Lower leg skin (tissue), 3 donors: ENCODE measurements around the gene BTBD16.

Experiments used
- POLR2A ChIP-seq, 2 donors: fragments of 450-650 bp; IDR thresholded peaks; one replicate each; pipeline ENCODE4 v1.6.1; 2016 to 2017; ENCODE audit warnings: antibody characterized with exemption in 2 of 2, mild to moderate bottlenecking in 1 of 2, moderate library complexity in 1 of 2
- TF ChIP-seq, protein P1 (sequence below), 3 donors: fragments of 450-650 bp; IDR thresholded peaks; one replicate each; pipeline ENCODE4 v1.5.1; 2016; ENCODE audit warnings: antibody characterized with exemption in 3 of 3, mild to moderate bottlenecking in 3 of 3, moderate library complexity in 2 of 3

DNA sequence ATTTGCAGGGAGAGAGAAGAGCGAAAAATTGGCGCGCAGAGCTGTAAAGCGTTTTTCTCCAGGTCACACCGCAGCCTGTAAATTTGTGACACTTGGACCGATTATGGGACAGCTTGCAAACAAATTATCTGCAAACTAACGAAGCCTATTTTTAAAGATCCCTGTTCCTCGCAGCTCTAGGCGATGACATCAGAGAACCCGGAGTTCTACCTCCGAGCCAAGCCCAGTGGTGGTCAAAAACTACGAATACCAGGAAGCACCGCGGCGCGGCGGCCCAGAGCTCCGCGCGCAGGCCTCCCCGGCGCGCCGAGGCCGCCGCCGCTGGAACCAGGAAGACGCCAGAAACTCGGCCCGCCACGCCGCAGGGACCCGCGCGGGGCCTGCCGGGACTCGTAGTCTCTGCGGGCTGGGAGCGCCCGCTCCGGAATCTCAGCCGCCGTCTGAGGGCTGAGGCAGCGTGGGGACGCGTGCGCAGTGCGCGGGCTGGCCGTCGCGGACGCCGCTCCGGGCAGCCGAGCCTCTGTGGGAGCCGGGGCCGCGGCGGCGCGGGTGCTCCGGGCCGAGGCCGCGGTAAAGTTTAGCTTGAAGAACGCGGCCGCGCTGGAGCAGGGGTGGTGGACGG, 103.3 kb downstream of the BTBD16 start, which contains the start of gene PLEKHA1:
- TF ChIP-seq, protein P1, sequence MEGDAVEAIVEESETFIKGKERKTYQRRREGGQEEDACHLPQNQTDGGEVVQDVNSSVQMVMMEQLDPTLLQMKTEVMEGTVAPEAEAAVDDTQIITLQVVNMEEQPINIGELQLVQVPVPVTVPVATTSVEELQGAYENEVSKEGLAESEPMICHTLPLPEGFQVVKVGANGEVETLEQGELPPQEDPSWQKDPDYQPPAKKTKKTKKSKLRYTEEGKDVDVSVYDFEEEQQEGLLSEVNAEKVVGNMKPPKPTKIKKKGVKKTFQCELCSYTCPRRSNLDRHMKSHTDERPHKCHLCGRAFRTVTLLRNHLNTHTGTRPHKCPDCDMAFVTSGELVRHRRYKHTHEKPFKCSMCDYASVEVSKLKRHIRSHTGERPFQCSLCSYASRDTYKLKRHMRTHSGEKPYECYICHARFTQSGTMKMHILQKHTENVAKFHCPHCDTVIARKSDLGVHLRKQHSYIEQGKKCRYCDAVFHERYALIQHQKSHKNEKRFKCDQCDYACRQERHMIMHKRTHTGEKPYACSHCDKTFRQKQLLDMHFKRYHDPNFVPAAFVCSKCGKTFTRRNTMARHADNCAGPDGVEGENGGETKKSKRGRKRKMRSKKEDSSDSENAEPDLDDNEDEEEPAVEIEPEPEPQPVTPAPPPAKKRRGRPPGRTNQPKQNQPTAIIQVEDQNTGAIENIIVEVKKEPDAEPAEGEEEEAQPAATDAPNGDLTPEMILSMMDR (IDR thresholded peaks at IDR 0.05) = no peak
- peak in 1 of 2 donors; percentile 49 for TF ChIP-seq POLR2A (IDR thresholded peaks at IDR 0.05)
